Activated gamma-delta T cell (primary cell): Measurements from ENCODE around the gene PAPSS2.

Experiments used
- DNase-seq: peaks from one replicate; lab custom pipeline; 2025; lab: John Stamatoyannopoulos, UW

Gene PAPSS2

DNA sequence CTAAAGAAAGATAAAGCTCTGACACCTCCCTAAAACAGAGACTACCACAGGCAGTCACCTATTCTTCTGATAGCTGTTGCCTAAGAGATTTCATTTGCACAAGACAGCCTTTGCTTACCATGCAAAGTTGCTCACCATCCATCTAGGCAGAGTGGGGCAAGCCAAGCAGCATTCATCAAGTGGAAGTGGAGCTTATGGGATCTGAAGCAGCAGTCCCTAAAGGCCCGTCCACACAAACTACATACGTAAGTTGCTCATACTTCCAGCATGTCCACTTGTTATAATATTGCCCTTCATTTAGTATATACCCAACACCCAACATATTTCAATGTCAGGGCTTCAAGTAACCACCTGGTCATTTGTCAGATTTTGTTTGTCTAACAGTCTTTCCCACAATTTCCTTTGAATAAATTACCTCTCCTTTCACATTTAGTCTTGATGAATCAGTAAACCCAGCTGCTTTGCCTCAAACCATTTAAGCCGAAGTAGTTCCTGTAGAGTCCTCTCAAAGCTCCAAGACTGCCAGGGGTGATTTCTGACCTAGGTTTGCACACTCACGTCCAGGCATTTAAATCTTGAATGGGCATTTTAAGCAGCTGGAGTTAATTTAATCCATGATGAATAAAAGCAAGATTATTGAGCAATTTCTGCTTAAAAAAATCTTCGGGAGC, 90.5 kb downstream of the PAPSS2 start:
- DNase-seq, result no peak

DNA sequence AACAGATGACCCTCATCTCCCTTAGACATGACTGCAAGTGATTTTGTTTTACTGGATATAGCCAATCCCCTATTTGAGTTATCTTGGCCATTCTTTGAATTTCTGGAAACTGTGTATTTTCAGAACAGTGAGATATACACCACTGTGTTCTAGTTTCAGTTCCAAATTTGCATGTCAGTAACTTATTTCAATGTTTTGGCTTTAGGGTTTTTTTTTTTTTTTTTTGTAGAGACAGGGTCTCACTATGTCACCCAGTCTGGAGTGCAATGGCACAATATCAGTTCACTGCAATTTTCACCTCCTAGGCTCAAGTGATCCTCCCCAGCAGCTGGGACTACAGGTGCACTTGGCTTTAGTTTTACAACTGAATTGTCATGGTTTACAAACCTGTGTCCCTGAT, 91.1 kb downstream of the PAPSS2 start:
- no peak for DNase-seq

DNA sequence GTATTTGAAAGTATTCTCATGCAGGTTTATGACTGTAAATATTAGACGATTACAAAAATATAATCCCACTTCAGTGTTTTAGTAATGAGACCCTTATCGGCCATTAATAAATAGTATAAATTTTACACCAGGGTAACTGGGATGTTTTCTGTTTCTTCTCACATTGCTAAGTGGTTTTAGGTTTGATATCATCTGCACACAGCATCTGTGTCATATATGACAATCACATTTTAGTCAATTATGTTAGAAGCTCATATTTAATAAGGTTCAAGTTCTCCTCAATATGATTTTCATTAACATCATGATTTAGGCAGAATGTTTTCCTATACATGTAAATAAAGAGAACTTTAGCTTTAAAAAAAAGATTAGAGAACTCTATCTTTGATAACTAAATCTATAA, 91.6 kb downstream of the PAPSS2 start:
- DNase-seq, result no peak

DNA sequence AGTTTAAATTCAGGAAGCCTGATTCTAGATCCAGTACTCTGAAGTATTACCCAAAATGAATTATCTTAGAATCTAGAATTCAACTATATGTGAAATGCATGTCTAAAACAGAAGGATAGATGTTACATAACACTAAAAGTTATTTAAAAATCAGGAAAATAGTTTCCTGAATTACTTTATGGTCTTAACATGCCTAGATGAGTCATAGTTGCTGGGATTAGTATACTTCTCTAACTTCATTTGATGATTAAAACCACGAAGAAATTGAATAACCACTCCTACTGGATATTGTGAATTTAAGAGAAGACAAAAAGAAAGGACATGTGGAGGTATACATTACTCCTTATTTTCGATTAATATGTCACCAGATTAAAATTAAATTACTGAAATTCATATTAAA, 92.9 kb downstream of the PAPSS2 start:
- DNase-seq, result no peak

DNA sequence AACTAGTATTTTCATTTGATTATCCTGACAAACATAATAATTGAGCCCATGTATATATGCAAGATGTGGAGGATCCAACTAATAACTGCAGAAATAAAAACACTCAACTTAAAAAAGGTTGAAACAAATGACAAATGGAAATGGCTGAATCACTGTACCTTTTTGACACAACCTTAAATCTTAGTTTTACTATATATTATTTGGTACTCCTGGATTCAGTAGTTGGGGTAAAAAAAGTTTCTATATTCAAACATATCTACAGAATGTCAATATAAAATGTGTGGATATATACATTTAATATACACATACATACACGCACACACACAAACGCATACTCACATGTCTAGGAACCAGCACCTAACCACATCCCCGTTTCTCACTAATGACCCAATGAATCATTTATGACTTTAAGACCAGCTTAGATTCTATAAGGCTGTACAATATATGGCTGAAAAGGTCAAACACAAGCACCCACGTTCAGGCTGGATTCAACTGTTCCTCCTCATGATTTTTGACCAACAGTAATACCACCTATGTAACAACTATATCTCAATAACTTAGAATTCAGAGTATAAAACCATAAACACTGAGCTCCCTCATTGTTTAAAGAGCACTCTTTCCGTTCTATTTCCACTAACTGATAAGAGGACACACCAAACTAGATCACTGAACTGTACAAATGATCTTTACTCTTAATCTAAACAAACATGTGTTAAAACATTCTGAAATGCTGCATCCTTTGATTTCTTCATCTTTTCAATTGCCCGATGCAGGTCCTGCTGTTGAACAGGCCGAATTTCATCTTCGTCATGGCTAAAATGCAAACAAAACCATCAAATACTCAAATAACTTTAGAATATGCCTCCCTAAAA, 94.6 kb downstream of the PAPSS2 start:
- DNase-seq, result no peak

DNA sequence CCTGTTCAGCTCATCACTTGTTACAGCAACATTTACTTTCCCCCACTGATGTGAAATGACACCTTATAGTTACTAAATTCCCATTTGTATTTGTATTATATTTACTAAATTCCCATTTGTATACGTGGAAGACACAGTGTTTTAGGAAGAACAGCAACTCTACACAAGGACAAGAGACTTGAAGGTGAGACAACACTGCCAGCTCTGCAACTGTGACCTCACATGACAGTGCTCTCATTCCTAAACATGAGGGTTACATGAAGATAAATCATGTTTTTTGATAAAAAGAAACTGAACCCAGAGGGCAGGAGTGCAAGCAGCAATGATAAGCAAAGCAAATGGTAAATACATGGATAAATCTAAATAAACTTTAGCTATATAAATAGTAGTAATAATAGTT, 98.0 kb downstream of the PAPSS2 start:
- no peak for DNase-seq

DNA sequence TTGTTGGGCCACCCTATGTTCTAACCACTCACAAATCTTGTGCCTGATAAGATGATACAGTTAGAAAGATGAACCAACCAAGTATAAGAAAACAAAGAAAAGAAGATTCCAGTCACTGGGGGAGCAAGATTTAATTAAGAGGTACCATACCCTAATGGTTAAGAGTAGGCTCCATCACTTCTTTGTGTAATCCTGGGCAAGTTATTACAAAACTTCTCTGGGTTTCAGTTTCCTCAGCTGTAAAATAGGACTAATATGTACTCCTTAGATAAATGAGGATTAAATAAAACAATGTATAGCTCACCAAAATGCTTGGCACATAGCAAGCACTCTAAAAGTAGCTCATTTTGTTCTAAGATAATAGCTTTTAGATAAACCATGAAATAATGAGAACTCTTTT, 99.9 kb downstream of the PAPSS2 start:
- no peak for DNase-seq

DNA sequence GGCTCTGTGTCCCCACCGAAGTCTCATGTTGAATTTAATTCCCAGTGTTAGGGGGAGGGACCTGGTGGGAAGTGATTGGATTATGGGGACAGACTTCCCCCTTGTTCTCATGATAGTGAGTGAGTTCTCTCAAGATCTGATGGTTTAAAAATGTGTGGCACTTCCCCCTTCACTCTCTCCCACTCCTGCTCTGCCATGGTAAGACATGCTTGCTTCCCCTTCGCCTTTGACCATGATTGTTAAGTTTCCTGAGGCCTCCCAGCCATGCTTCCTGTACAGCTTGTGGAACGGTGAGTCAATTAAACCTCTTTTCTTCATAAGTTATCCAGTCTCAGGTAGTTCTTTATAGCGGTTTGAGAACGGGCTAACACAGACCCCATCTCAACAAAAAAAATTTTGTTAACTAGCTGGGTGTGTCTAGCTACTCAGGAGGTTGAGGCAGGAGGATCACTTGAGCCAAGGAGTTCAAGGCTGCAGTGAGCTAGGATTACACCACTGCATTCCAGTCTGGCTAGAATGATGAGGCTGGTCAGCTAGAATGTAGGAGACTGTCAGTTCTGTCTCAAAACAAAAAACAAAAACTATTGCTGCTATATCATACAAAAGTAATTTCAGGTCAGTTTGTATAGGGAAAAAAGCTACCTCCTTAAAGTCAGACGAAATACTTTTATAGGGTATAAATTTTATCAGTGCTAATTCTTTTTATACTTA, 100.7 kb downstream of the PAPSS2 start:
- no peak for DNase-seq

DNA sequence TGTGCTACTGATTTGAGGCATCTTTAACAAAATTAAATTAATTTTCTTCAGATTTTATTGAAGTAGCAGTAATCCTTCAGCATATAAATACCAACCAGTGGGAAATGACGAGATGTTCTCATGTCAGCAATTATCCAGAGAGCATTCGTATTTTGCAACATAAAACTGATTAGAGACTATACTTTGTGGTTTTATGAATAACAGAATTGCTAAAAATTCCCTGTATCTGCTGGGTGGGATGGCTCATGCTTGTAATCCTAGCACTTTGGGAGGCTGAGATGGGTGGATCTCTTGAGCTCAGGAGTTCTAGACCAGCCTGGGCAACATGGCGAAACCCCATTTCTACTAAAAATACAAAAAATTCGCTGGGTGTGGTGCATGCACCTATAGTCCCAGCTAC, 101.5 kb downstream of the PAPSS2 start:
- no peak for DNase-seq

DNA sequence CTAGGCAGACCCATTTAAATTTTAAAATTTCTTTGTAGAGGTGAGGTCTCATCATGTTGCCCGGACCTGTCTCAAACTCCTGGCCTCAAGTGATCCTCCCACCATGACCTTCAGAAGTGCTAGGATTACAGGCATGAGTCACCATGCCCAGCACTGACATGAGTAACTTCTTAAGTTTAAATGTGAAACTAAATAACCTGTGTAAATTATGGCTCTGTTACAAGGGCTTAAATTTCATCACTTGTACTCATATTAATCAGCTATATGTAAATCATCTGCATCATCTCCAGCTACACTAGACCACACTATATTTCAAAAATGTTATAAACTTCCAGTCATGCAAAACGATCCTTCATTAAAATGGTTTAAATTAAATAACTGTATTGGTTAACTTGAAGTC, 102.2 kb downstream of the PAPSS2 start:
- no peak for DNase-seq

DNA sequence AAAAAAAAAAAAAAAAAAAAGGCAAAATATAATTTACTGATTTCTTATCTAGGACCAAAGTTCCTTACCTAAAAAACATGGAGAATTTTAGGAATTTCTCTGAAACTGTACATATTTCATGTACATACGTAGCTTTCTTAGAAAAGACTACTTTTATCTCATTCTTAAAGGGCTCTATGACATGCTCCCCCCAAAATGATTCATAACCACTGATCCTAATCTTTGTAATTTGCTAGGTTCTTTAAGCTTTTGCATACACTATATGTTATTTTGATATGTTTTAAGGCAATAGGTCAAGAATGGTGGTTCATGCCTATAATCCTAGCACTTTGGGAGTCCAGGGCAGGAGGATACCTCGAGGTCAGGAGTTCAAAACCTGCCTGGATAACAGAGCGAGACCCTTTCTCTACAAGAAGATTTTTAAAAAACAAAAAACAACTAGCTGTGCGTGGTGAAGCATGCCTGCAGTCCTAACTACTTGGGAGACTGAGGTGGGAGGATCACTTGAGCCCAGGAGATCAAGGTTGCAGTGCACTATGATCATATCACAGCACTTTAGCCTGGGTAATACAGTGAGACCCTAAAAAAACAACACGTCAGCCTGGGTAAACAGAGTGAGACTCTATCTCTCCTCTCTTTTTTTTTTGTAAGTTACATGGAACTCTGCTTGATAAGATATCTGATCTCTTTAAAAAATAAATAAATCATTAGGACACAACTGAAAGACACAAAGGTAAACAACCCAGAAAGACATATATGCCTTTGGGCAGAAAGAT, 103.6 kb downstream of the PAPSS2 start:
- no peak for DNase-seq

DNA sequence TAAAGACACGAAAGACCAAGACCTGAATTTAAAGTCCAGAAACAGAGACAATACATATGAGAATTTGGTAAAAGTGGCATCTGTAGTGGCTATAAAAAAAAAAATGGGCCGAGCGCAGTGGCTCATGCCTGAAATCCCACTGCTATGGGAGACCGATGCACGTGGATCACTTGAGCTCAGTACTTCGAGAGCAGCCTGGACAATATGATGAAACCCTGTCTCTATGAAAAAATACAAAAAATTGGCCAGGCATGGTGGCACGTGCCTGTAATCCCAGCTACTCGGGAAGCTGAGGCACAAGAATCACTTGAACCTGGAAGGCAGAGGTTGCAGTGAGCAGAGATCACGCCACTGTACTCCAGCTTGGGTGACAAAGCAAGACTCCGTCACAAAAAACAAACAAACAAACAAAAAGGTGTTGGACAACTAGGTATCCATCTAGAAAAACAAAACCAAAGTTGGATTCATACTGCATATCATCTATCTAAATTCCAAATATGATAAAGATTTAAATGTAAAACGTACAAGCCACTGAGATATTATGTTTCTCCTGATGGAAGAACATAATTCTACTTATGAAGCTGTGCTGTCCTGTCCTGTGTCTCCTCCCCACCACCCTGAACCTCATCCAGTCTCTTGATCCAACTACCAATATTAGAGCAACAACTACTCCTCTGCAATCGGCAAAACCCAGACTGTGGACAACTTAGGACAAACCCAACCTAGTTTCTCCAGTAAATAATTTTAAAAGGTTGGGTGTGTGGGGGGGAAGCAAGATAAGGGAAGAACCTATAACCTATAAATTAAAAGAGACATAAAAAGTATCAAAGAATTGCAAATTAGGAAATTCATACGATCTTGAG, 104.6 kb downstream of the PAPSS2 start:
- DNase-seq, result no peak

DNA sequence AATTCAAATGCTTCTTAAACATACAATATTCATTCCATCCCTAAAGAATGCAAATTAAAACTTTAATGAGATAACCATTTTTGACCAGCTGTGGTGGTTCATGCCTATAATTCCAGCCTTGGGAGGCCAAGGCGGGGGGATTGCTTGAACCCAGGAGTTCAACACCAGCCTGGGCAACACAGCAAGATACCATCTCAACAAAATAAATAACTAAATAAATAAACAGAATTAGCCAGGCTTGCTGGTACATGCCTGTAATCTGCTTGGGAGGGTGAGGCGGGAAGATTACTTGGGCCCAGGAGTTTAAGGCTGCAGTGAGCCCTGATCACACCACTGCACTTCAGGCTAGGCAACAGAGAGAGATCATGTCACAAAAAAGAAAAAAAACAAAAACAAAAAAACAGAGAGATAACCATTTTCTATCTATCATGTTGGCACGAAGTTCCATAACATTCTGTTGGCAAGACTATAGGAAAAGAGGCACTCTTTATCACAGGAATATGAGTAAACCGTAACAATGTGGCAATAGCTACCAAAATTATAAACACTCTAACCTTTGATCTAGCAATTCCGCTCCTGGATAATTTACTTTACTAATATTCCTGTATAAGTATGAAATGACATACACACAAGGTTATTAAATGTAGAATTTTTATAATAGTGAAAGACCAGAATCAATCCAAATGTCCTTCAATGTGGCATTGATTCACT, 106.1 kb downstream of the PAPSS2 start:
- no peak for DNase-seq

DNA sequence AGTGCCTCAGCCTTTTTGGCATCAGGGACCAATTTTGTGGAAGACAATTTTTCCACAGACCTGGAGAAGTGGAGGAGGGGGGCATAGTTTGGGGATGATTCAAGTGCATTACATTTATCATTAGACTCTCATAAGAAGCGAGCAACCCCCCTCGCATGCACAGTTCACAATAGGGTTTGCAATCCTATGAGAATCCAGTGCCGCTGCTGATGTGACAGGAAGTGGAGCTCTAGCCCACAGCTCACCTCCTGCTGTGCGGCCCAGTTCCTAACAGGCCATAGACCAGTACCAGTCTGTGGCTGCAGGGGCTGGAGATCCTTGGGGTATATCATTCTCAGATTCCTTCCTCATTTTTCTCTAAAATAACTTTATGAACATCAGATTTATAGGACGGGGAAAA, 107.6 kb downstream of the PAPSS2 start:
- DNase-seq, result no peak

DNA sequence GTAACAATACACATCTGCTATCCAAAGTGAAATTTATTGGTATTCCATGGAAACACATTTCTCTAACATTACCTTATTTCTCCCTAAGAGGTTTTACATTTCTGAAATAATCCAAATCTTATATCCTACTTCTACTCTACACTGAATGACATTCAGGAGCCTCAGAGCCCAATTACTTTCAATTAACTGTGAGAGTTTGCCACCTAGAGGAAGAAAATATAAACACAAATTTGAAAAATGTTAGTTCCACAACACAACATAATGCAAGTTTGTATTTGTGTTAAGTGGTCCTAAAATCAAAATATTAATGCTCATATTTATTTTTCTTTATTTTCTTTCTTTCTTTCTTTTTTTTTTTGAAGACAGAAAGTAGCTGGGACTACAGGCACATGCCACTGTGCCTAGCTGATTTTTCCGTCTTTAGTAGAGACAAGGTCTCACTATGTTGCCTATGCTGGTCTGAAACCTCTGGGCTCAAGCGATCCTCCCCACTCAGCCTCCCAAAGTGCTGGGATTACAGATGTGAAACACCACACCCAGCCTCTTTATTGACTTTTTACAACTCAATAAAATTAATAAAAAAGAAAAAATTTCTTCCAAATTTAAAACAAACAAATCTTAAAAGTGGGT, 112.3 kb downstream of the PAPSS2 start:
- no peak for DNase-seq

DNA sequence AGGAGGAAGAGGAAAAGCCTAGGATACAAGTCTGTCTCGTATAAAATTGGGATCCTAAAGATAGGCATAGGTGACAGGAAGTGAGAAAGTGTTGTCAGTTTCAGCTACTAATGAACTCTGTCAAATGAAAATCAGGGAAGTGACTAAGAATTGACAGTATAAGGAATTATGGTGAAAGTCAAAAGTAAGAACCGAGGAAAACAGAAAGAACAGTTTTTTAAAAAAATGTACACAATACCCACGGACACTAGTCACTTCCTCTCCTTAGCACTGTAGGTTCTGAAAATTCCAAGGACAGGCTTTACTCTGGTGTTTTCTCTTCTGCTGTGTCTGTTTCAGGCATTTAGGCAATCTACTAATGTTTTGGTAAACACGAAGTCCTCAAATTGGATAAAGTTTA, 116.1 kb downstream of the PAPSS2 start:
- no peak for DNase-seq

DNA sequence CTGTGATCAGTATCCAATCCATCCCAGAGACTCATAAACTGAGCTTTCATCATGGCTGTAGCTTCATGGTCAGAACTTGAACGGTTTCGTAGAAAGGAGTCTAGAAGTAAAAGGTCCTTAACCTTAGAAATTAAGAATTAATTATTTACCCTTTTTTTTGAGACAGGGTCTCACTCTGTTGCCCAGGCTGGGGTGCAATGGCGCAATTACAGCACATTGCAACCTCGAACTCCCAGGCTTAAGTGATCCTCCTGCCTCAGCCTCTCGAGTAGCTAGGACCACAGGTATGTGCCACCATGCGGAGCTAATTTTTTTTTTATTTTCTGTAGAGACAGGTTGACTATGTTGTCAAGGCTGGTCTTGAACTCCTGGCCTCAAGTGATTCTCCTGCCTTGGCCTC, 116.7 kb downstream of the PAPSS2 start:
- no peak for DNase-seq

DNA sequence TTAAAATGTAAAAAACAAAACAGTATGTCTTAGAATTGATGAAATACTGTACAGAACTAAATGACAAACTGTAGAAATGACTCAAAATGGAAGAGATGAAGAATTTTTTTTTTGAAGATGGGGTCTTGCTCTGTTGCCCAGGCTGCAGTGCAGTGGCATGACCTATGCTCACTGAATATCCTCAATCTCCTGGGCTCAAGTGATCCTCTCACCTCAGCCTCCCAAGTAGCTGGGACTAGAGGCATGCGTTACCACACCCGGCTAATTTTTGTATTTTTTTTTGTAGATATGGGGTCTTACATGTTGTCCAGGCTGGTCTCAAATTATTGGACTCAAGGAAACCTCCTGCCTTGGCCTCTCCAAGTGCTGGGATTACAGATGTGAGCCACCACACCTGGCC, 121.9 kb downstream of the PAPSS2 start:
- DNase-seq, result no peak

DNA sequence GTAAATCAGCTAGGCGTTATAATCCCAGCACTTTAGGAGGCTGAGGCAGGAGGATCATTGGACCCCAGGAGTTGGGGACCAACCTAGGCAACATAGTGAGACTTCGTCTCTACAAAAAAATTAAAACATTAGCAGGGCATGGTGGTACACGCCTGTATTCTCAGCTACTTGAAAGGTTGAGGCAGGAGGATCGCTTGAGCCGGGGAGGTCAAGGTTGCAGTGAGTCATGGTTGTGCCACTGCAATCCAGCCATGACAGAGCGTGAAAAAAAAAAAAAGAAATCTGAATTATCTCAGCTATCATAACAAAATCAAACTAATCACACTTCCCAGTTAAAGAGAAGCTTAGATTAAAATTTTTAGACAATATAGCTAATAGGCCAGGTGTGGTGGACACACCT, 123.0 kb downstream of the PAPSS2 start:
- no peak for DNase-seq

DNA sequence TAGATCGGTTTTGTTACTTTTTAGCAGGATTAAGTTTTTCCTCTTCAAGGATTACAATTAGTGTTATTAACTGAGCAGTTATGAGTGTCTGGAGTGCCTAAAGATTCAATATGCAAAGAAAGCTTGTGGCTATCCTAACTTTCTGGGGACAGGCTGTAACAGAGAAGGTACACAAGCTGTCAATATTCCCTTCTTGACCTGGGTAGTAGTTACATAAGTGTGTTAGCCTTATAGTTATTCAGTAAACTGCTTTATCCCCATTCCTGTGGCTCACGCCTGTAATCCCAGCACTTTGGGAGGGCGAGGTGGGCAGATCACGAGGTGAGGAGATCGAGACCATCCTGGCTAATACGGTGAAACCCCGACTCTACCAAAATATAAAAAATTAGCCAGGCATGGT, 126.7 kb downstream of the PAPSS2 start:
- DNase-seq, result no peak
